Smooth muscle cell (in vitro differentiated cells): ENCODE measurements around the gene ETF1. TPM values are rescaled to one million over a fixed set of nuclear protein-coding genes. Genes with fewer than 3 reads are reported as not detected.
A peak's percentile ranks its signal among the peaks of the same experiment; 100 is the strongest.

Source experiments
- DNase-seq: peaks from one replicate; lab custom pipeline; 2025; ENCODE audit not compliant: unreplicated experiment; lab: John Stamatoyannopoulos, UW
- H2AFZ ChIP-seq: fragments of 200-600 bp; sonication (generic); 2 replicates; pipeline ENCODE4 v1.6.0; 2016; ENCODE audit warnings: antibody characterized with exemption, low read depth, mild to moderate bottlenecking
- H3F3A ChIP-seq: fragments of 200-600 bp; sonication (generic); 2 replicates; pipeline ENCODE4 v1.6.0; 2017; ENCODE audit warnings: antibody characterized with exemption, low read depth
- H3K27ac ChIP-seq: fragments of 200-600 bp; sonication (generic); 2 replicates; pipeline ENCODE4 v1.5.1; 2016; ENCODE audit warnings: low read depth, mild to moderate bottlenecking
- H3K27me3 ChIP-seq: fragments of 200-600 bp; sonication (generic); 2 replicates; pipeline ENCODE4 v1.6.1; 2016; ENCODE audit warnings: low read depth, mild to moderate bottlenecking
- H3K36me3 ChIP-seq: fragments of 200-600 bp; sonication (generic); 2 replicates; pipeline ENCODE4 v1.5.1; 2016; ENCODE audit warnings: low read depth
- H3K4me1 ChIP-seq: fragments of 200-600 bp; sonication (generic); 2 replicates; pipeline ENCODE4 v1.5.1; 2016; ENCODE audit warnings: low read depth
- H3K4me2 ChIP-seq: fragments of 200-600 bp; sonication (generic); 2 replicates; pipeline ENCODE4 v1.6.0; 2016; ENCODE audit warnings: mild to moderate bottlenecking
- H3K4me3 ChIP-seq: fragments of 200-600 bp; sonication (generic); 2 replicates; pipeline ENCODE4 v1.5.1; 2016; ENCODE audit warnings: mild to moderate bottlenecking
- H3K79me2 ChIP-seq: fragments of 200-600 bp; sonication (generic); 2 replicates; pipeline ENCODE4 v1.6.0; 2016; ENCODE audit warnings: low read depth, mild to moderate bottlenecking
- H3K9ac ChIP-seq: fragments of 200-600 bp; sonication (generic); 2 replicates; pipeline ENCODE4 v1.6.0; 2016; ENCODE audit warnings: low read depth
- H3K9me3 ChIP-seq: fragments of 200-600 bp; sonication (generic); replicated peaks from 2 replicates; pipeline ENCODE4 v1.5.1; 2016; ENCODE audit warnings: low read depth
- H4K20me1 ChIP-seq: fragments of 200-600 bp; sonication (generic); 2 replicates; pipeline ENCODE4 v1.6.0; 2016; ENCODE audit warnings: low read depth
- CTCF ChIP-seq: fragments of 200-600 bp; sonication (generic); IDR thresholded peaks from 2 replicates; pipeline ENCODE4 v1.5.1; 2017; ENCODE audit warnings: borderline replicate concordance, mild to moderate bottlenecking, antibody characterized with exemption; ENCODE audit not compliant: insufficient read depth, poor library complexity, severe bottlenecking
- whole genome bisulfite sequencing: methylation state at CpG from one replicate; pipeline ENCODE4 v1.1.7; 2016; ENCODE audit warnings: low lambda C conversion rate; 5-methylcytosine and 5-hydroxymethylcytosine counted together
- polyA plus RNA-seq: library from polyadenylated mRNA; unstranded; fragments of >200 nt; fragmentation: Nextera tagmentation; extraction: Ambion mirVana; gene quantifications from 2 replicates; pipeline ENCODE4 v1.2.1, GENCODE V29; 2016
- total RNA-seq: library from RNA; depleted of rRNA; stranded (reverse); fragments of >200 nt; gene quantifications from 2 replicates; pipeline ENCODE4 v1.2.3, GENCODE V29; 2014

Gene ETF1
- total and polyA plus RNA-seq, 2 experiments from 2014 or later = 48.7 to 98.0 TPM

GRCh38 chr5:138491284-138491648 is 51.8 kb downstream of the ETF1 start:
- H3K27me3 ChIP-seq = no peaks in the 10 kb centered on the region
- no peaks in the 10 kb centered on the region for H3K36me3 ChIP-seq
- no peak overlapping the region for H3K27ac ChIP-seq
- no peak for DNase-seq
- H2AFZ ChIP-seq = no peak overlapping the region
- H4K20me1 ChIP-seq = no peaks in the 10 kb centered on the region
- H3K4me1 ChIP-seq = peaks cover 27% of the 10 kb centered on the region
- no peaks in the 10 kb centered on the region for H3K9me3 ChIP-seq
- H3K79me2 ChIP-seq = no peaks in the 10 kb centered on the region
- H3K4me2 ChIP-seq = peak overlapping the region; percentile 99
- 63% methylated on average over 11 of the region's 11 CpGs for WGBS
- peaks cover 11% of the 10 kb centered on the region for H3F3A ChIP-seq
- TF ChIP-seq CTCF = no peak
- H3K4me3 ChIP-seq = peak overlapping the region; percentile 65
- peak overlapping the region; percentile 18 for H3K9ac ChIP-seq

- H3K36me3 ChIP-seq = no peaks in the 10 kb centered on the region
- H3K9me3 ChIP-seq = no peaks in the 10 kb centered on the region
- H3F3A ChIP-seq = peaks cover 11% of the 10 kb centered on the region
- H3K9ac ChIP-seq = peak overlapping the region; percentile 18
- DNase-seq = no peak
- H3K27me3 ChIP-seq = no peaks in the 10 kb centered on the region
- TF ChIP-seq CTCF = no peak
- H3K4me1 ChIP-seq = peaks cover 27% of the 10 kb centered on the region
- no peak overlapping the region for H3K4me3 ChIP-seq
- peak overlapping the region; percentile 99 for H3K4me2 ChIP-seq
- H3K79me2 ChIP-seq = no peaks in the 10 kb centered on the region
- WGBS = 69% methylated on average over 12 of the region's 12 CpGs
- H3K27ac ChIP-seq = no peak overlapping the region
- H4K20me1 ChIP-seq = no peaks in the 10 kb centered on the region
- H2AFZ ChIP-seq = no peak overlapping the region
Measured at GRCh38 chr5:138490648-138491283, 52.3 kb downstream of the ETF1 start.

GRCh38 chr5:138489683-138490061 is 53.4 kb downstream of the ETF1 start:
- H3K9me3 ChIP-seq = no peaks in the 10 kb centered on the region
- H2AFZ ChIP-seq = no peak overlapping the region
- no peaks in the 10 kb centered on the region for H3K27me3 ChIP-seq
- DNase-seq = no peak
- 85% methylated on average over 5 of the region's 5 CpGs for WGBS
- H3K9ac ChIP-seq = no peak overlapping the region
- no peak overlapping the region for H3K4me3 ChIP-seq
- TF ChIP-seq CTCF = no peak
- H3K4me1 ChIP-seq = peaks cover 27% of the 10 kb centered on the region
- H3K79me2 ChIP-seq = no peaks in the 10 kb centered on the region
- peaks cover 11% of the 10 kb centered on the region for H3F3A ChIP-seq
- no peak overlapping the region for H3K4me2 ChIP-seq
- no peaks in the 10 kb centered on the region for H4K20me1 ChIP-seq
- no peak overlapping the region for H3K27ac ChIP-seq
- no peaks in the 10 kb centered on the region for H3K36me3 ChIP-seq

- H3K27ac ChIP-seq = no peak overlapping the region
- peaks cover 27% of the 10 kb centered on the region for H3K4me1 ChIP-seq
- H3K9me3 ChIP-seq = no peaks in the 10 kb centered on the region
- TF ChIP-seq CTCF = no peak
- peaks cover 11% of the 10 kb centered on the region for H3F3A ChIP-seq
- H3K4me3 ChIP-seq = no peak overlapping the region
- H3K27me3 ChIP-seq = no peaks in the 10 kb centered on the region
- H3K4me2 ChIP-seq = no peak overlapping the region
- H2AFZ ChIP-seq = no peak overlapping the region
- DNase-seq = no peak
- 43% methylated on average over 5 of the region's 5 CpGs for WGBS
- no peaks in the 10 kb centered on the region for H3K36me3 ChIP-seq
- no peaks in the 10 kb centered on the region for H3K79me2 ChIP-seq
- no peaks in the 10 kb centered on the region for H4K20me1 ChIP-seq
- H3K9ac ChIP-seq = no peak overlapping the region
Measured at GRCh38 chr5:138488481-138488945, 54.5 kb downstream of the ETF1 start.
